HK-2 (cell line): ENCODE results near the gene MAP3K5.

ENCODE experiments used
- DNase-seq: peaks from one replicate; pipeline ENCODE4 v3.0.0-alpha.2; 2018; ENCODE audit not compliant: unreplicated experiment

MAP3K5 gene

GRCh38 chr6:136579800-136580199 lies 212.5 kb downstream of the MAP3K5 start:
- DNase-seq = no peak

GRCh38 chr6:136576821-136577220 lies 215.5 kb downstream of the MAP3K5 start:
- no peak for DNase-seq

- DNase-seq = no peak
Observed at GRCh38 chr6:136571496-136571895, 220.8 kb downstream of the MAP3K5 start.

GRCh38 chr6:136571065-136571464 lies 221.2 kb downstream of the MAP3K5 start:
- no peak for DNase-seq

GRCh38 chr6:136568129-136568528 lies 224.1 kb downstream of the MAP3K5 start:
- DNase-seq = no peak

GRCh38 chr6:136567688-136568087 lies 224.6 kb downstream of the MAP3K5 start:
- DNase-seq = no peak

GRCh38 chr6:136566851-136567250 lies 225.4 kb downstream of the MAP3K5 start:
- DNase-seq = no peak

GRCh38 chr6:136566007-136566487 lies 226.2 kb downstream of the MAP3K5 start:
- no peak for DNase-seq

GRCh38 chr6:136564180-136564579 lies 228.1 kb downstream of the MAP3K5 start:
- DNase-seq = no peak

GRCh38 chr6:136563386-136564152 lies 228.7 kb downstream of the MAP3K5 start:
- no peak for DNase-seq

GRCh38 chr6:136562211-136562610 lies 230.1 kb downstream of the MAP3K5 start:
- no peak for DNase-seq

GRCh38 chr6:136553166-136553787 lies 239.0 kb downstream of the MAP3K5 start:
- DNase-seq = no peak

- DNase-seq = no peak
Observed at GRCh38 chr6:136552054-136552453, 240.2 kb downstream of the MAP3K5 start.

GRCh38 chr6:136551103-136551502 lies 241.2 kb downstream of the MAP3K5 start:
- DNase-seq = peak; percentile 8

GRCh38 chr6:136550330-136551071 lies 241.8 kb downstream of the MAP3K5 start, which contains the start of gene MAP7:
TSS of gene MAP7 (minus strand) at chr6:136550422. CDS start at chr6:136550408, 14 bp downstream.
- DNase-seq = peak; percentile 82

GRCh38 chr6:136550045-136550329 lies 242.3 kb downstream of the MAP3K5 start:
- DNase-seq = no peak

GRCh38 chr6:136549300-136550044 lies 242.8 kb downstream of the MAP3K5 start:
- peak; percentile 36 for DNase-seq

- no peak for DNase-seq
Observed at GRCh38 chr6:136548582-136549299, 243.5 kb downstream of the MAP3K5 start.

- DNase-seq = no peak
Observed at GRCh38 chr6:136547871-136548270, 244.4 kb downstream of the MAP3K5 start.

- DNase-seq = no peak
Observed at GRCh38 chr6:136547336-136547735, 244.9 kb downstream of the MAP3K5 start.

- peak; percentile 13 for DNase-seq
Observed at GRCh38 chr6:136546331-136546730, 245.9 kb downstream of the MAP3K5 start.
